Activated CD4-positive, alpha-beta memory T cell treated with anti-CD3 and anti-CD28 coated beads, Interleukin-2, amount 10 ng/mL, durations not matched to agents 7 days and 5 days (primary cell): Measurements from ENCODE around the gene RAP2A. TPM values are rescaled to one million over a fixed set of nuclear protein-coding genes. Genes with fewer than 3 reads are reported as not detected.

Experiments
- CTCF ChIA-PET: fragments of 350-600 bp; sonication (Branson Sonifier 250); formaldehyde crosslinking; loops from one replicate; lab custom pipeline; 2021; ENCODE audit warnings: antibody characterized with exemption, inconsistent platforms; lab: Charles Lee
- POLR2A ChIA-PET: fragments of 350-600 bp; sonication (Branson Sonifier 250); formaldehyde crosslinking; loops from one replicate; lab custom pipeline; 2021; ENCODE audit warnings: antibody characterized with exemption; lab: Charles Lee
- DNase-seq: peaks from one replicate; pipeline ENCODE4 v3.0.0-alpha.2; 2020
- H3K27ac Mint-ChIP-seq: one replicate; pipeline ENCODE4 v1.8.0; 2021; ENCODE audit warnings: mild to moderate bottlenecking, mixed read lengths
- H3K27me3 Mint-ChIP-seq: one replicate; pipeline ENCODE4 v1.8.0; 2021; ENCODE audit warnings: mixed read lengths
- H3K36me3 Mint-ChIP-seq: one replicate; pipeline ENCODE4 v1.8.0; 2021; ENCODE audit warnings: low read depth, mixed read lengths
- H3K4me1 Mint-ChIP-seq: one replicate; pipeline ENCODE4 v1.8.0; 2021; ENCODE audit warnings: mixed read lengths
- H3K4me3 Mint-ChIP-seq: one replicate; pipeline ENCODE4 v1.8.0; 2021; ENCODE audit warnings: mild to moderate bottlenecking, mixed read lengths
- H3K9me3 Mint-ChIP-seq: one replicate; pipeline ENCODE4 v1.8.0; 2021; ENCODE audit warnings: mixed read lengths
- total RNA-seq, 2 experiments: library from RNA; stranded (reverse); gene quantifications; one replicate each; pipeline ENCODE4 v1.2.3, GENCODE V29; 2021

Gene RAP2A
- total RNA-seq, 2 experiments from 2014 or later = 37.0 to 39.2 TPM

- CTCF ChIA-PET = interaction anchor here (2.3 kb wide), 1 partner anchor 288 kb away, joined by 8 read pairs; no protein-coding TSS in a partner anchor
These were observed 36.7 kb upstream of the RAP2A start for GRCh38 chr13:97397267-97397666.

GRCh38 chr13:97401421-97401820 lies 32.5 kb upstream of the RAP2A start:
- H3K9me3 Mint-ChIP-seq = peaks cover 5% of the 10 kb centered on the region
- no peak for DNase-seq
- POLR2A ChIA-PET = no interaction called here
- no peak overlapping the region for H3K4me3 Mint-ChIP-seq
- H3K36me3 Mint-ChIP-seq = no peaks in the 10 kb centered on the region
- CTCF ChIA-PET = no interaction called here
- H3K27ac Mint-ChIP-seq = no peak overlapping the region
- H3K27me3 Mint-ChIP-seq = peaks cover 16% of the 10 kb centered on the region
- H3K4me1 Mint-ChIP-seq = no peaks in the 10 kb centered on the region

More at GRCh38 chr13:97397267-97397666, 36.7 kb upstream of the RAP2A start:
- Mint-ChIP-seq H3K4me3 (no peak overlapping the region), H3K4me1 (no peaks in the 10 kb centered on the region), H3K36me3 (no peaks in the 10 kb centered on the region), H3K27ac (no peak overlapping the region), H3K9me3 (peaks cover 5% of the 10 kb centered on the region), H3K27me3 (peaks cover 2% of the 10 kb centered on the region)
- POLR2A ChIA-PET = no interaction called here
- no peak for DNase-seq

- H3K9me3 Mint-ChIP-seq = peaks cover 5% of the 10 kb centered on the region
- H3K36me3 Mint-ChIP-seq = no peaks in the 10 kb centered on the region
- no peak for DNase-seq
- ChIA-PET POLR2A (no interaction called here), CTCF (interaction anchor here (1.9 kb wide), 1 partner anchor 294 kb away, joined by 5 read pairs; no protein-coding TSS in a partner anchor)
- H3K27ac Mint-ChIP-seq = no peak overlapping the region
- peaks cover 21% of the 10 kb centered on the region for H3K27me3 Mint-ChIP-seq
- H3K4me1 Mint-ChIP-seq = no peaks in the 10 kb centered on the region
- H3K4me3 Mint-ChIP-seq = no peak overlapping the region
These were observed 29.8 kb upstream of the RAP2A start for GRCh38 chr13:97403893-97404750.

GRCh38 chr13:97407540-97407939 lies 26.4 kb upstream of the RAP2A start:
- Mint-ChIP-seq H3K4me1 (no peaks in the 10 kb centered on the region), H3K27ac (no peak overlapping the region), H3K36me3 (no peaks in the 10 kb centered on the region), H3K27me3 (peaks cover 17% of the 10 kb centered on the region), H3K4me3 (no peak overlapping the region), H3K9me3 (no peaks in the 10 kb centered on the region)
- DNase-seq = no peak
- POLR2A ChIA-PET = no interaction called here
- CTCF ChIA-PET = interaction anchor here (1.3 kb wide), 1 partner anchor 197 kb away, joined by 4 read pairs; no protein-coding TSS in a partner anchor

- Mint-ChIP-seq H3K36me3 (no peaks in the 10 kb centered on the region), H3K27me3 (peaks cover 17% of the 10 kb centered on the region), H3K9me3 (no peaks in the 10 kb centered on the region), H3K4me1 (no peaks in the 10 kb centered on the region), H3K27ac (no peak overlapping the region), H3K4me3 (no peak overlapping the region)
- CTCF ChIA-PET = no interaction called here
- POLR2A ChIA-PET = no interaction called here
- no peak for DNase-seq
These were observed 25.0 kb upstream of the RAP2A start for GRCh38 chr13:97408938-97409337.

- H3K36me3 Mint-ChIP-seq = no peaks in the 10 kb centered on the region
- POLR2A ChIA-PET = no interaction called here
- no peak overlapping the region for H3K4me3 Mint-ChIP-seq
- DNase-seq = no peak
- CTCF ChIA-PET = no interaction called here
- H3K27me3 Mint-ChIP-seq = peaks cover 10% of the 10 kb centered on the region
- no peak overlapping the region for H3K27ac Mint-ChIP-seq
- no peaks in the 10 kb centered on the region for H3K4me1 Mint-ChIP-seq
- no peaks in the 10 kb centered on the region for H3K9me3 Mint-ChIP-seq
These were observed 22.0 kb upstream of the RAP2A start for GRCh38 chr13:97411984-97412383.

GRCh38 chr13:97413694-97414093 lies 20.3 kb upstream of the RAP2A start:
- Mint-ChIP-seq H3K4me1 (no peaks in the 10 kb centered on the region), H3K9me3 (no peaks in the 10 kb centered on the region)

GRCh38 chr13:97414392-97414791 lies 19.6 kb upstream of the RAP2A start:
- DNase-seq = no peak
- H3K4me3 Mint-ChIP-seq = no peak overlapping the region
- H3K4me1 Mint-ChIP-seq = no peaks in the 10 kb centered on the region
- H3K9me3 Mint-ChIP-seq = no peaks in the 10 kb centered on the region
- CTCF ChIA-PET = interaction anchor here (1.2 kb wide), 1 partner anchor 56 kb away, joined by 3 read pairs; no protein-coding TSS in a partner anchor
- H3K36me3 Mint-ChIP-seq = no peaks in the 10 kb centered on the region
- peaks cover 9% of the 10 kb centered on the region for H3K27me3 Mint-ChIP-seq
- no peak overlapping the region for H3K27ac Mint-ChIP-seq
- POLR2A ChIA-PET = no interaction called here

More at GRCh38 chr13:97413694-97414093, 20.3 kb upstream of the RAP2A start:
- Mint-ChIP-seq H3K27ac (no peak overlapping the region), H3K4me3 (no peak overlapping the region), H3K36me3 (no peaks in the 10 kb centered on the region), H3K27me3 (peaks cover 13% of the 10 kb centered on the region)
- no peak for DNase-seq
- ChIA-PET POLR2A (no interaction called here), CTCF (no interaction called here)

GRCh38 chr13:97417698-97418097 lies 16.3 kb upstream of the RAP2A start:
- H3K9me3 Mint-ChIP-seq = no peaks in the 10 kb centered on the region
- H3K4me1 Mint-ChIP-seq = no peaks in the 10 kb centered on the region
- peaks cover 9% of the 10 kb centered on the region for H3K27me3 Mint-ChIP-seq
- H3K4me3 Mint-ChIP-seq = no peak overlapping the region
- no peaks in the 10 kb centered on the region for H3K36me3 Mint-ChIP-seq
- no peak overlapping the region for H3K27ac Mint-ChIP-seq
- no peak for DNase-seq
- ChIA-PET CTCF (no interaction called here), POLR2A (no interaction called here)

GRCh38 chr13:97422118-97423054 lies 11.6 kb upstream of the RAP2A start:
- ChIA-PET POLR2A (interaction anchor here (0.7 kb wide), 1 partner anchor 11 kb away, joined by 3 read pairs; no protein-coding TSS in a partner anchor), CTCF (interaction anchor here (1.1 kb wide), 1 partner anchor 11 kb away, joined by 3 read pairs; no protein-coding TSS in a partner anchor)
- Mint-ChIP-seq H3K27me3 (peaks cover 19% of the 10 kb centered on the region), H3K9me3 (no peaks in the 10 kb centered on the region), H3K27ac (no peak overlapping the region), H3K4me1 (no peaks in the 10 kb centered on the region), H3K4me3 (no peak overlapping the region), H3K36me3 (no peaks in the 10 kb centered on the region)
- no peak for DNase-seq

- H3K4me1 Mint-ChIP-seq = no peaks in the 10 kb centered on the region
These were observed 10.5 kb upstream of the RAP2A start for GRCh38 chr13:97423300-97424045.

GRCh38 chr13:97425590-97425989 lies 8.4 kb upstream of the RAP2A start:
- DNase-seq = no peak
- H3K27me3 Mint-ChIP-seq = peaks cover 21% of the 10 kb centered on the region
- no peak overlapping the region for H3K4me3 Mint-ChIP-seq
- H3K27ac Mint-ChIP-seq = no peak overlapping the region
- H3K36me3 Mint-ChIP-seq = no peaks in the 10 kb centered on the region
- H3K4me1 Mint-ChIP-seq = no peaks in the 10 kb centered on the region
- POLR2A ChIA-PET = no interaction called here
- no peaks in the 10 kb centered on the region for H3K9me3 Mint-ChIP-seq
- CTCF ChIA-PET = interaction anchor here (1.0 kb wide), 1 partner anchor 10 kb away, joined by 3 read pairs; no protein-coding TSS in a partner anchor

More at GRCh38 chr13:97423300-97424045, 10.5 kb upstream of the RAP2A start:
- no peak for DNase-seq
- Mint-ChIP-seq H3K36me3 (no peaks in the 10 kb centered on the region), H3K27ac (no peak overlapping the region), H3K9me3 (no peaks in the 10 kb centered on the region), H3K4me3 (no peak overlapping the region), H3K27me3 (peaks cover 17% of the 10 kb centered on the region)
- CTCF ChIA-PET = interaction anchor here (1.1 kb wide), 1 partner anchor 10 kb away, joined by 3 read pairs; no protein-coding TSS in a partner anchor
- POLR2A ChIA-PET = interaction anchor here (1.2 kb wide), 1 partner anchor 10 kb away, joined by 5 read pairs; the partner anchor contains the start of gene RAP2A
